HG03571 (cell line): Measurements from ENCODE around the gene MYO5B.

Source experiments
- ATAC-seq: cut with Tn5 transposase; IDR thresholded peaks from one replicate; pipeline ENCODE4 v1.9.1; 2021; ENCODE audit not compliant: unreplicated experiment

The MYO5B gene

GRCh38 chr18:50073319-50073718 lies 121.6 kb downstream of the MYO5B start:
- ATAC-seq: no peak

- ATAC-seq: no peak
These were observed 122.8 kb downstream of the MYO5B start for GRCh38 chr18:50072146-50072545.

- ATAC-seq: no peak
These were observed 123.5 kb downstream of the MYO5B start for GRCh38 chr18:50071397-50071796.

GRCh38 chr18:50069422-50069821 lies 125.5 kb downstream of the MYO5B start:
- ATAC-seq: no peak

- no peak for ATAC-seq
These were observed 129.4 kb downstream of the MYO5B start for GRCh38 chr18:50065527-50065926.

- ATAC-seq: no peak
These were observed 129.9 kb downstream of the MYO5B start for GRCh38 chr18:50065039-50065438.

GRCh38 chr18:50061876-50062517 lies 132.9 kb downstream of the MYO5B start:
- ATAC-seq: no peak

GRCh38 chr18:50060822-50061221 lies 134.1 kb downstream of the MYO5B start:
- ATAC-seq: no peak

GRCh38 chr18:50058731-50059130 lies 136.2 kb downstream of the MYO5B start:
- ATAC-seq: no peak

GRCh38 chr18:50057009-50057408 lies 137.9 kb downstream of the MYO5B start:
- ATAC-seq: no peak

GRCh38 chr18:50056185-50056584 lies 138.8 kb downstream of the MYO5B start:
- no peak for ATAC-seq

- no peak for ATAC-seq
These were observed 139.5 kb downstream of the MYO5B start for GRCh38 chr18:50055488-50055887.

- ATAC-seq: no peak
These were observed 141.8 kb downstream of the MYO5B start for GRCh38 chr18:50053111-50053510.

GRCh38 chr18:50051288-50051687 lies 143.7 kb downstream of the MYO5B start:
- ATAC-seq: no peak

GRCh38 chr18:50045126-50045525 lies 149.8 kb downstream of the MYO5B start:
- no peak for ATAC-seq

- no peak for ATAC-seq
These were observed 150.5 kb downstream of the MYO5B start for GRCh38 chr18:50044402-50044801.

GRCh38 chr18:50042611-50043010 lies 152.3 kb downstream of the MYO5B start:
- no peak for ATAC-seq

- ATAC-seq: no peak
These were observed 155.2 kb downstream of the MYO5B start for GRCh38 chr18:50039746-50040145.

GRCh38 chr18:50038448-50038847 lies 156.5 kb downstream of the MYO5B start:
- ATAC-seq: no peak

GRCh38 chr18:50034029-50034428 lies 160.9 kb downstream of the MYO5B start:
- no peak for ATAC-seq

- no peak for ATAC-seq
These were observed 161.9 kb downstream of the MYO5B start for GRCh38 chr18:50033004-50033403.

GRCh38 chr18:50030146-50030545 lies 164.8 kb downstream of the MYO5B start:
- no peak for ATAC-seq

GRCh38 chr18:50027996-50028395 lies 167.0 kb downstream of the MYO5B start:
- no peak for ATAC-seq
